ENCODE measurements around the gene ACTR3.
A peak's percentile ranks its signal among the peaks of the same experiment; 100 is the strongest.

DNA sequence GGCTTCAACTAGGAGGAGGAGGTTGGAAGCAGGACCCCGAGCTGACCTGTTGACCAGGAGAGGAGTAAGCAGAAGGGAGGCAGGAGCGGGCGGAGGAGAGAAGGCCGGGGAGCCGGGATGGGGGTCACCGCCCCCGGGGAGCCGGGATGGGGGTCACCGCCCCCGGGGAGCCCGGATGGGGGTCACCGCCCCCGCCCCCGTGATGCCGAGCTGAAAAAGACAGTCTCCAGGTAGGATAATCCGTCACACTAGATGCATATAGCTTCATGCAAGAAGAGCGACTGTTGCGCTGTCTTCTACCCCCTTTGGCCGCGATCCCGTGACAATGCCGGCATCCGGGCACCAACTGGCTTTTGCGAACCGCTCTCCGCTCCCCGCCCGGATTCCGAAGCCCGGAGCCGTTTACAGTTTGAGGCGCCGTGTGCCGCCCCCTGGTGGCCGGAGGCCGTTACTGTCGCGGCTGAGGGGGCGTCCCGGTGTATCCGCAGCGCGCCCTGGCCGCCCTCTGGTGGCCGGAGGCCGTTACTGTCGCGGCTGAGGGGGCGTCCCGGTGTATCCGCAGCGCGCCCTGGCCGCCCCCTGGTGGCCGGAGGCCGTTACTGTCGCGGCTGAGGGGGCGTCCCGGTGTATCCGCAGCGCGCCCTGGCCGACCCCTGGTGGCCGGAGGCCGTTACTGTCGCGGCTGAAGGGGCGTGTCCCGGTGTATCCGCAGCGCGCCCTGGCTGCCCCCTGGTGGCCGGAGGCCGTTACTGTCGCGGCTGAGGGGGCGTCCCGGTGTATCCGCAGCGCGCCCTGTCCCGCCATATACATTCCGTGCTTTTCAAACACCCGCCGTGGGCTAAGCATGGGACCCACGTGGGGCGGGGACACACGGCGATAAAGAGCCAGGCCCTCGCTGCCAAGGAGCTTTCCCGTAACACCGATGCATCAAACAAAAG, 89.6 kb downstream of the ACTR3 start:
- TF ChIP-seq, protein P1, sequence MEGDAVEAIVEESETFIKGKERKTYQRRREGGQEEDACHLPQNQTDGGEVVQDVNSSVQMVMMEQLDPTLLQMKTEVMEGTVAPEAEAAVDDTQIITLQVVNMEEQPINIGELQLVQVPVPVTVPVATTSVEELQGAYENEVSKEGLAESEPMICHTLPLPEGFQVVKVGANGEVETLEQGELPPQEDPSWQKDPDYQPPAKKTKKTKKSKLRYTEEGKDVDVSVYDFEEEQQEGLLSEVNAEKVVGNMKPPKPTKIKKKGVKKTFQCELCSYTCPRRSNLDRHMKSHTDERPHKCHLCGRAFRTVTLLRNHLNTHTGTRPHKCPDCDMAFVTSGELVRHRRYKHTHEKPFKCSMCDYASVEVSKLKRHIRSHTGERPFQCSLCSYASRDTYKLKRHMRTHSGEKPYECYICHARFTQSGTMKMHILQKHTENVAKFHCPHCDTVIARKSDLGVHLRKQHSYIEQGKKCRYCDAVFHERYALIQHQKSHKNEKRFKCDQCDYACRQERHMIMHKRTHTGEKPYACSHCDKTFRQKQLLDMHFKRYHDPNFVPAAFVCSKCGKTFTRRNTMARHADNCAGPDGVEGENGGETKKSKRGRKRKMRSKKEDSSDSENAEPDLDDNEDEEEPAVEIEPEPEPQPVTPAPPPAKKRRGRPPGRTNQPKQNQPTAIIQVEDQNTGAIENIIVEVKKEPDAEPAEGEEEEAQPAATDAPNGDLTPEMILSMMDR (IDR thresholded peaks at IDR 0.05) = peak in 2 of 3 experiments; percentile 46 to 61
- TF ChIP-seq POLR2A (IDR thresholded peaks at IDR 0.05; ENCODE audit: low read depth) (no peak), POLR2AphosphoS5 (IDR thresholded peaks at IDR 0.05) (no peak), EP300 (IDR thresholded peaks at IDR 0.05) (no peak)
